Stomach (tissue), 9 donors: Measurements from ENCODE around the gene BMPR2. TPM values are rescaled to one million over a fixed set of nuclear protein-coding genes. Genes with fewer than 3 reads are reported as not detected.

Experiments used
- DNase-seq, 2 donors: peaks; one replicate each; pipeline versions ENCODE4 v3.0.0 to v3.0.0-alpha.2; 2013 to 2019
- H3K27ac ChIP-seq, 5 donors: fragments of 200-600 bp in 4 of 5; sonication (generic) in 4 of 5; one replicate each; pipeline ENCODE4 v1.5.1; 2013 to 2019; ENCODE audit warnings: mild to moderate bottlenecking in 1 of 5, moderate library complexity in 1 of 5
- H3K27me3 ChIP-seq, 3 donors: fragments of 200-600 bp; sonication (generic); one replicate each; pipeline ENCODE4 v1.5.1; 2017 to 2019; ENCODE audit warnings: mixed run types in 1 of 3
- H3K36me3 ChIP-seq, 4 donors: fragments of 200-600 bp; sonication (generic); 1 replicate in 3 of 4; 2 replicates in 1 of 4; pipeline ENCODE4 v1.5.1; 2016 to 2019
- H3K4me1 ChIP-seq, 4 donors: fragments of 200-600 bp; sonication (generic); one replicate each; pipeline ENCODE4 v1.5.1; 2016 to 2019
- H3K4me3 ChIP-seq, 4 donors: fragments of 200-600 bp; sonication (generic) in 3 of 4; one replicate each; pipeline ENCODE4 v1.5.1; 2016 to 2019; ENCODE audit warnings: mild to moderate bottlenecking in 1 of 4
- H3K9me3 ChIP-seq, 4 donors: fragments of 200-600 bp; sonication (generic); one replicate each; pipeline ENCODE4 v1.5.1; 2016 to 2019
- EP300 ChIP-seq: sonication (generic); formaldehyde crosslinking; IDR thresholded peaks from one replicate; pipeline ENCODE4 v1.6.1; 2017; ENCODE audit warnings: antibody characterized with exemption
- POLR2A ChIP-seq, 4 donors: fragments of 450-650 bp; IDR thresholded peaks; one replicate each; pipeline ENCODE4 v1.6.1; 2016; ENCODE audit warnings: antibody characterized with exemption in 4 of 4, control low read depth in 2 of 4, mild to moderate bottlenecking in 1 of 4, moderate library complexity in 1 of 4
- POLR2AphosphoS5 ChIP-seq, 3 donors: sonication (generic); formaldehyde crosslinking; IDR thresholded peaks; one replicate each; pipeline ENCODE4 v1.6.1; 2016; ENCODE audit warnings: antibody characterized with exemption in 3 of 3
- WGBS, 5 donors: extraction: QIAGEN DNeasy Blood & Tissue Kit in 3 of 5; methylation state at CpG; one replicate each; pipeline versions ENCODE4 v1.1.5 to v1.1.7; 2013 to 2018; 5-methylcytosine and 5-hydroxymethylcytosine counted together
- intact Hi-C: fragments of 100-400 bp; cut with DNase I; formaldehyde crosslinking; loops from one replicate; pipeline ENCODE4 v1.15.1; 2023; ENCODE audit warnings: low total_unique reads
- polyA plus RNA-seq, 3 donors: library from polyadenylated mRNA; stranded (reverse); fragments of 200-250 nt; gene quantifications; one replicate each; pipeline ENCODE4 v1.2.3, GENCODE V29; 2013
- total RNA-seq, 5 donors: library from RNA; depleted of rRNA; stranded (reverse); fragments of >200 nt; gene quantifications; one replicate each; pipeline versions ENCODE4 v1.1.0 to v1.2.3, GENCODE V29; 2014 to 2016
- TF ChIP-seq, protein P1 (sequence below), 7 experiments: fragments of 450-650 bp in 4 of 7; fragments of 200-600 bp in 3 of 7; sonication (generic) in 3 of 7; IDR thresholded peaks; one replicate each; pipeline ENCODE4 v1.5.1; 2016 to 2019; ENCODE audit warnings: antibody characterized with exemption in 7 of 7, control low read depth in 2 of 7, mild to moderate bottlenecking in 1 of 7
- donor health status: healthy with polysubstance abuse.
- donor health status: Bipolar disorder and iron deficiency.
- donor health status: healthy.

The BMPR2 gene
- total and polyA plus RNA-seq, 8 donors, result 2.8 to 48.3 (median 16.2) TPM

GRCh38 chr2:202599105-202599504 lies 223.0 kb downstream of the BMPR2 start:
- H3K4me1 ChIP-seq, result no peaks in the 10 kb centered on the region
- intact Hi-C loops, result no loop called here
- DNase-seq, result no peak
- H3K27ac ChIP-seq, result no peak overlapping the region
- H3K4me3 ChIP-seq, result no peak overlapping the region
- no peak for TF ChIP-seq POLR2AphosphoS5 (IDR thresholded peaks at IDR 0.05)
- TF ChIP-seq, protein P1, sequence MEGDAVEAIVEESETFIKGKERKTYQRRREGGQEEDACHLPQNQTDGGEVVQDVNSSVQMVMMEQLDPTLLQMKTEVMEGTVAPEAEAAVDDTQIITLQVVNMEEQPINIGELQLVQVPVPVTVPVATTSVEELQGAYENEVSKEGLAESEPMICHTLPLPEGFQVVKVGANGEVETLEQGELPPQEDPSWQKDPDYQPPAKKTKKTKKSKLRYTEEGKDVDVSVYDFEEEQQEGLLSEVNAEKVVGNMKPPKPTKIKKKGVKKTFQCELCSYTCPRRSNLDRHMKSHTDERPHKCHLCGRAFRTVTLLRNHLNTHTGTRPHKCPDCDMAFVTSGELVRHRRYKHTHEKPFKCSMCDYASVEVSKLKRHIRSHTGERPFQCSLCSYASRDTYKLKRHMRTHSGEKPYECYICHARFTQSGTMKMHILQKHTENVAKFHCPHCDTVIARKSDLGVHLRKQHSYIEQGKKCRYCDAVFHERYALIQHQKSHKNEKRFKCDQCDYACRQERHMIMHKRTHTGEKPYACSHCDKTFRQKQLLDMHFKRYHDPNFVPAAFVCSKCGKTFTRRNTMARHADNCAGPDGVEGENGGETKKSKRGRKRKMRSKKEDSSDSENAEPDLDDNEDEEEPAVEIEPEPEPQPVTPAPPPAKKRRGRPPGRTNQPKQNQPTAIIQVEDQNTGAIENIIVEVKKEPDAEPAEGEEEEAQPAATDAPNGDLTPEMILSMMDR (IDR thresholded peaks at IDR 0.05), result no peak
- no peak for TF ChIP-seq EP300
- no peak for TF ChIP-seq POLR2A (IDR thresholded peaks at IDR 0.05)
- no peaks in the 10 kb centered on the region for H3K36me3 ChIP-seq
- no peaks in the 10 kb centered on the region for H3K27me3 ChIP-seq
- H3K9me3 ChIP-seq, result no peaks in the 10 kb centered on the region
- 86 to 98% (median 88%) methylated on average over 2 of the region's 2 CpGs for WGBS, 5 donors

DNA sequence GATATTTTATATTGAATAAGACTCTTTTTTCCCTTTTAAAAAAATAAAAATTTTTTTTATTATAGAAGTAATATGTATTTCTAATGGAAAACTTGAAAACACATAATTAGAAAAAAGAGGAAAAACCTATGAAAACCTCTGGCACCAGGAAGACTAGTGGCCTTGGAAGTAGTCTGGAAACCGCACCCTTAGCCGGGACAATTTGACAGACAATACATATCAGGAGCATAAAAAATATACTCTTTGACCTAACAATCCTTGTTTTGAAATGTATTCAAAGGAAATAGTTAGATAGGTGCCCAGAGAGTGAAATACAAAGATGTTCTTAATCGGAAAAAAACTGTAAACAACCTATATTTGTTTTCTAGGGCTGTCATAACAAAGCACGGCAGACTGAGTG lies 223.8 kb downstream of the BMPR2 start:
- intact Hi-C loops, result no loop called here
- no peaks in the 10 kb centered on the region for H3K36me3 ChIP-seq
- TF ChIP-seq POLR2AphosphoS5 (IDR thresholded peaks at IDR 0.05), result no peak
- TF ChIP-seq POLR2A (IDR thresholded peaks at IDR 0.05), result no peak
- no peak for TF ChIP-seq EP300
- TF ChIP-seq, protein P1 (IDR thresholded peaks at IDR 0.05), result no peak
- WGBS, 5 donors, result 62 to 71% (median 67%) methylated on average over 4 of the region's 4 CpGs
- no peaks in the 10 kb centered on the region for H3K9me3 ChIP-seq
- no peak overlapping the region for H3K27ac ChIP-seq
- H3K4me1 ChIP-seq, result no peaks in the 10 kb centered on the region
- no peaks in the 10 kb centered on the region for H3K27me3 ChIP-seq
- no peak overlapping the region for H3K4me3 ChIP-seq
- DNase-seq, result no peak

DNA sequence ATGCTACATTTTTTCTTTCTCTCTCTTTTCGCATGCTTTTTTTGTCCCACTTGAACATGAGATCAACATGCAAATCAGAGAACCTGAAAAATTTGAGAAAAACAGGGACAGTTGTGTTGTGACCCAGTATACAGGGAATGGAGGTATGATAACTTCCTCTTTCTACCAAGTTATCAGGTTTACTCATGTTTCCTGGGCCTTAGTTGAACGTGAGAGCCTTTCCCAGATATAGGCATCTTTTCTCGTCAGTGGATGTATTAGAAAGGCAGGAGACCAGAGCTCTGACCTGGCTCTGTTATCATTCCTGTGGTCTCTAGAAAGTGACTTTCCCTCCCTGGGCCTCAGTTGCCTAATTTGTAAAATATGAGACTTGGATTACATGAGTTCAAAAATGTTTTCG lies 228.6 kb downstream of the BMPR2 start:
- H3K36me3 ChIP-seq, result no peaks in the 10 kb centered on the region
- no peak overlapping the region for H3K27ac ChIP-seq
- peaks cover 0 to 5% (median 0%) of the 10 kb centered on the region in 4 donors for H3K4me1 ChIP-seq
- TF ChIP-seq POLR2AphosphoS5 (IDR thresholded peaks at IDR 0.05) (no peak), EP300 (no peak), POLR2A (IDR thresholded peaks at IDR 0.05) (no peak)
- TF ChIP-seq, protein P1 (IDR thresholded peaks at IDR 0.05), result no peak
- intact Hi-C loops, result no loop called here
- H3K9me3 ChIP-seq, result no peaks in the 10 kb centered on the region
- DNase-seq, result no peak
- 70 to 76% (median 75%) methylated on average over 4 of the region's 4 CpGs for WGBS, 5 donors
- no peak overlapping the region for H3K4me3 ChIP-seq
- no peaks in the 10 kb centered on the region for H3K27me3 ChIP-seq

GRCh38 chr2:202605174-202605573 lies 229.0 kb downstream of the BMPR2 start:
- DNase-seq, result no peak
- peaks cover 0 to 9% (median 0%) of the 10 kb centered on the region in 4 donors for H3K4me1 ChIP-seq
- intact Hi-C loops, result no loop called here

More at GRCh38 chr2:202605174-202605573, 229.0 kb downstream of the BMPR2 start:
- TF ChIP-seq EP300 (no peak), POLR2AphosphoS5 (IDR thresholded peaks at IDR 0.05) (no peak), POLR2A (IDR thresholded peaks at IDR 0.05) (no peak)
- TF ChIP-seq, protein P1 (IDR thresholded peaks at IDR 0.05), result no peak
- no peaks in the 10 kb centered on the region for H3K9me3 ChIP-seq
- no peak overlapping the region for H3K4me3 ChIP-seq
- H3K36me3 ChIP-seq, result no peaks in the 10 kb centered on the region
- no peak overlapping the region for H3K27ac ChIP-seq
- 66 to 80% (median 71%) methylated on average over 1 of the region's 1 CpG for WGBS, 5 donors
- H3K27me3 ChIP-seq, result no peaks in the 10 kb centered on the region
